CD4-positive, alpha-beta T cell (primary cell): ENCODE results near the gene GPC6. TPM values are rescaled to one million over a fixed set of nuclear protein-coding genes. Genes with fewer than 3 reads are reported as not detected.

Experiments used
- ATAC-seq: fragments of 200-7000 bp; cut with Tn5 transposase; one replicate; pipeline ENCODE4 v1.10.0; 2022; ENCODE audit warnings: mild to moderate bottlenecking; ENCODE audit not compliant: poor library complexity
- CTCF ChIA-PET: fragments of 350-600 bp; sonication (Branson Sonifier 250); formaldehyde crosslinking; loops from one replicate; lab custom pipeline; 2021; ENCODE audit warnings: antibody characterized with exemption, inconsistent platforms; lab: Charles Lee
- POLR2A ChIA-PET: fragments of 350-600 bp; sonication (Branson Sonifier 250); formaldehyde crosslinking; loops from one replicate; lab custom pipeline; 2021; ENCODE audit warnings: antibody characterized with exemption, inconsistent platforms; lab: Charles Lee
- DNase-seq, 14 experiments: peaks; one replicate each; pipeline ENCODE4 v3.0.0-alpha.2; 2013 to 2020; ENCODE audit warnings: mixed read lengths in 2 of 14
- H3K27ac ChIP-seq, 2 donors: one replicate each; pipeline versions ENCODE4 v1.5.1 to v1.7.0; 2013; ENCODE audit warnings: low read length in 2 of 2, low read depth in 1 of 2, mild to moderate bottlenecking in 1 of 2
- H3K27me3 ChIP-seq, 2 experiments: 1 replicate in 1 of 2; 2 replicates in 1 of 2; pipeline versions ENCODE4 v1.6.1 to v1.7.0; 2013; ENCODE audit warnings: low read length in 2 of 2, control low read depth in 1 of 2, mild to moderate bottlenecking in 1 of 2, moderate library complexity in 1 of 2; ENCODE audit not compliant: insufficient read depth in 2 of 2, control insufficient read depth in 1 of 2
- H3K36me3 ChIP-seq: one replicate; pipeline ENCODE4 v1.6.1; 2013; ENCODE audit warnings: low read length, control low read depth; ENCODE audit not compliant: insufficient read depth
- H3K4me1 ChIP-seq: one replicate; pipeline ENCODE4 v1.6.1; 2013; ENCODE audit warnings: low read length, control low read depth; ENCODE audit not compliant: insufficient read depth
- H3K4me3 ChIP-seq: one replicate; pipeline ENCODE4 v1.5.1; 2013; ENCODE audit warnings: mild to moderate bottlenecking, low read length, moderate library complexity
- H3K9me3 ChIP-seq, 2 experiments: 1 replicate in 1 of 2; 2 replicates in 1 of 2; pipeline versions ENCODE4 v1.6.1 to v1.7.0; 2013; ENCODE audit warnings: low read length in 2 of 2, mild to moderate bottlenecking in 2 of 2, control low read depth in 1 of 2, moderate library complexity in 1 of 2; ENCODE audit not compliant: control insufficient read depth in 1 of 2, insufficient read depth in 1 of 2
- H3K27ac Mint-ChIP-seq: one replicate; pipeline ENCODE4 v1.8.0; 2020; ENCODE audit warnings: mixed read lengths
- H3K27me3 Mint-ChIP-seq: one replicate; pipeline ENCODE4 v1.8.0; 2021; ENCODE audit warnings: mixed read lengths
- H3K36me3 Mint-ChIP-seq: one replicate; pipeline ENCODE4 v1.8.0; 2021; ENCODE audit warnings: low read depth, mixed read lengths
- H3K4me1 Mint-ChIP-seq: one replicate; pipeline ENCODE4 v1.8.0; 2021; ENCODE audit warnings: low read depth, mixed read lengths
- H3K4me3 Mint-ChIP-seq: one replicate; pipeline ENCODE4 v1.8.0; 2020; ENCODE audit warnings: mild to moderate bottlenecking, mixed read lengths
- H3K9me3 Mint-ChIP-seq: one replicate; pipeline ENCODE4 v1.8.0; 2020; ENCODE audit warnings: mixed read lengths
- intact Hi-C, 2 experiments: fragments of 100-400 bp; cut with DNase I in 1 of 2; cut with micrococcal nuclease in 1 of 2; formaldehyde crosslinking; loops; one replicate each; pipeline versions ENCODE4 v1.15.1 to v1.9.0; 2023 to 2025; cut with DNase I, micrococcal nuclease
- total RNA-seq, 174 experiments: library from RNA in 2 of 174; stranded (reverse) in 2 of 174; gene quantifications; one replicate each; pipeline ENCODE4 v1.2.3 and lab custom pipeline; 2021 to 2026
- TF ChIP-seq, protein P1 (sequence below): fragments of 200-600 bp; IDR thresholded peaks from one replicate; pipeline ENCODE4 v1.8.0; 2022; ENCODE audit warnings: antibody characterized with exemption, mild to moderate bottlenecking

The GPC6 gene
- total RNA-seq, 2 experiments from 2014 or later = not detected

- Histone ChIP-seq H3K9me3 (no peaks in the 10 kb centered on the region), H3K27me3 (no peaks in the 10 kb centered on the region), H3K4me3 (no peak overlapping the region), H3K27ac (no peak overlapping the region), H3K36me3 (no peaks in the 10 kb centered on the region), H3K4me1 (no peaks in the 10 kb centered on the region)
- Mint-ChIP-seq H3K27ac (no peak overlapping the region), H3K9me3 (no peaks in the 10 kb centered on the region), H3K27me3 (no peaks in the 10 kb centered on the region), H3K4me3 (no peak overlapping the region), H3K36me3 (no peaks in the 10 kb centered on the region), H3K4me1 (peaks cover 9% of the 10 kb centered on the region)
- POLR2A ChIA-PET = interaction anchor here (1.6 kb wide), 1 partner anchor 10 kb away, joined by 6 read pairs; no protein-coding TSS in a partner anchor
- CTCF ChIA-PET = no interaction called here
- ATAC-seq (no peak), DNase-seq (no peak)
- intact Hi-C loops = no loop called here
- TF ChIP-seq, protein P1, sequence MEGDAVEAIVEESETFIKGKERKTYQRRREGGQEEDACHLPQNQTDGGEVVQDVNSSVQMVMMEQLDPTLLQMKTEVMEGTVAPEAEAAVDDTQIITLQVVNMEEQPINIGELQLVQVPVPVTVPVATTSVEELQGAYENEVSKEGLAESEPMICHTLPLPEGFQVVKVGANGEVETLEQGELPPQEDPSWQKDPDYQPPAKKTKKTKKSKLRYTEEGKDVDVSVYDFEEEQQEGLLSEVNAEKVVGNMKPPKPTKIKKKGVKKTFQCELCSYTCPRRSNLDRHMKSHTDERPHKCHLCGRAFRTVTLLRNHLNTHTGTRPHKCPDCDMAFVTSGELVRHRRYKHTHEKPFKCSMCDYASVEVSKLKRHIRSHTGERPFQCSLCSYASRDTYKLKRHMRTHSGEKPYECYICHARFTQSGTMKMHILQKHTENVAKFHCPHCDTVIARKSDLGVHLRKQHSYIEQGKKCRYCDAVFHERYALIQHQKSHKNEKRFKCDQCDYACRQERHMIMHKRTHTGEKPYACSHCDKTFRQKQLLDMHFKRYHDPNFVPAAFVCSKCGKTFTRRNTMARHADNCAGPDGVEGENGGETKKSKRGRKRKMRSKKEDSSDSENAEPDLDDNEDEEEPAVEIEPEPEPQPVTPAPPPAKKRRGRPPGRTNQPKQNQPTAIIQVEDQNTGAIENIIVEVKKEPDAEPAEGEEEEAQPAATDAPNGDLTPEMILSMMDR = no peak
Measured at GRCh38 chr13:94317063-94317491, 1090.5 kb downstream of the GPC6 start.

- no peaks in the 10 kb centered on the region for H3K9me3 ChIP-seq
- intact Hi-C loops = no loop called here
- H3K27ac Mint-ChIP-seq = no peak overlapping the region
- H3K36me3 Mint-ChIP-seq = no peaks in the 10 kb centered on the region
- H3K36me3 ChIP-seq = no peaks in the 10 kb centered on the region
- H3K4me1 ChIP-seq = peaks cover 10% of the 10 kb centered on the region
- ChIA-PET POLR2A (interaction anchor here (1.6 kb wide), 1 partner anchor 8 kb away, joined by 6 read pairs; no protein-coding TSS in a partner anchor), CTCF (no interaction called here)
- H3K4me1 Mint-ChIP-seq = peaks cover 17% of the 10 kb centered on the region
- TF ChIP-seq, protein P1 = no peak
- no peaks in the 10 kb centered on the region for H3K27me3 Mint-ChIP-seq
- H3K9me3 Mint-ChIP-seq = no peaks in the 10 kb centered on the region
- no peak overlapping the region for H3K4me3 Mint-ChIP-seq
- DNase-seq (no peak), ATAC-seq (no peak)
- H3K27ac ChIP-seq = no peak overlapping the region
- H3K27me3 ChIP-seq = no peaks in the 10 kb centered on the region
- H3K4me3 ChIP-seq = no peak overlapping the region
Measured at GRCh38 chr13:94318418-94318817, 1091.8 kb downstream of the GPC6 start.

GRCh38 chr13:94319501-94319900, 1092.9 kb downstream of the GPC6 start:
- Mint-ChIP-seq H3K4me3 (no peak overlapping the region), H3K9me3 (peaks cover 4% of the 10 kb centered on the region), H3K4me1 (peaks cover 28% of the 10 kb centered on the region), H3K36me3 (no peaks in the 10 kb centered on the region), H3K27me3 (no peaks in the 10 kb centered on the region), H3K27ac (no peak overlapping the region)
- Histone ChIP-seq H3K4me1 (peaks cover 20% of the 10 kb centered on the region), H3K36me3 (no peaks in the 10 kb centered on the region), H3K9me3 (no peaks in the 10 kb centered on the region), H3K27me3 (no peaks in the 10 kb centered on the region), H3K27ac (no peak overlapping the region), H3K4me3 (no peak overlapping the region)
- no peak for ATAC-seq
- ChIA-PET POLR2A (no interaction called here), CTCF (no interaction called here)
- no peak for DNase-seq
- TF ChIP-seq, protein P1 = no peak
- intact Hi-C loops = no loop called here
